Urothelium cell line (cell line): Measurements from ENCODE around the gene IGFL1.
"Not testable (repeated sequence)": the region's sequence is repeated elsewhere in the genome, so short reads cannot be mapped to it uniquely, and the experiment has no call there.

Experiments used
- DNase-seq: peaks from one replicate; pipeline ENCODE4 v3.0.0; 2011; ENCODE audit warnings: low spot score, mixed read lengths
- FAIRE-seq: peaks from 2 replicates; lab custom pipeline; 2011; peaks lifted over from hg19 to GRCh38; lab: Jason Lieb, UNC

The IGFL1 gene

GRCh38 chr19:46221981-46222610, 7.4 kb upstream of the IGFL1 start:
- DNase-seq: peak; percentile 92
- FAIRE-seq: peak; percentile 97

GRCh38 chr19:46223787-46224186, 5.8 kb upstream of the IGFL1 start:
- peak; percentile 97 for FAIRE-seq

GRCh38 chr19:46224773-46225172, 4.8 kb upstream of the IGFL1 start:
- no peak for FAIRE-seq

More at GRCh38 chr19:46223787-46224186, 5.8 kb upstream of the IGFL1 start:
- DNase-seq: not testable (repeated sequence)

GRCh38 chr19:46225558-46226004, 4.0 kb upstream of the IGFL1 start:
- FAIRE-seq (no peak), DNase-seq (no peak)

More at GRCh38 chr19:46224773-46225172, 4.8 kb upstream of the IGFL1 start:
- DNase-seq: no peak

- no peak for FAIRE-seq
- no peak for DNase-seq
Observed at GRCh38 chr19:46226438-46226973, 3.0 kb upstream of the IGFL1 start.

- FAIRE-seq (no peak), DNase-seq (no peak)
Observed at GRCh38 chr19:46232029-46232428, 2.5 kb downstream of the IGFL1 start.

- no peak for FAIRE-seq
- DNase-seq: no peak
Observed at GRCh38 chr19:46232468-46232867, 2.9 kb downstream of the IGFL1 start.

GRCh38 chr19:46232938-46233621, 3.5 kb downstream of the IGFL1 start:
- no peak for FAIRE-seq

GRCh38 chr19:46233871-46234270, 4.3 kb downstream of the IGFL1 start:
- peak; percentile 70 for FAIRE-seq
- not testable (repeated sequence) for DNase-seq

More at GRCh38 chr19:46232938-46233621, 3.5 kb downstream of the IGFL1 start:
- DNase-seq: no peak

- peak; percentile 13 for FAIRE-seq
- not testable (repeated sequence) for DNase-seq
Observed at GRCh38 chr19:46238141-46238540, 8.6 kb downstream of the IGFL1 start.

GRCh38 chr19:46239193-46240024, 9.9 kb downstream of the IGFL1 start:
- FAIRE-seq (no peak), DNase-seq (no peak)

GRCh38 chr19:46240693-46241092, 11.2 kb downstream of the IGFL1 start:
- no peak for FAIRE-seq
- no peak for DNase-seq

GRCh38 chr19:46241626-46242025, 12.1 kb downstream of the IGFL1 start:
- DNase-seq (no peak), FAIRE-seq (no peak)

- FAIRE-seq, DNase-seq: not testable (repeated sequence)
Observed at GRCh38 chr19:46243081-46243654, 13.6 kb downstream of the IGFL1 start.

- no peak for DNase-seq
- no peak for FAIRE-seq
Observed at GRCh38 chr19:46250076-46250735, 20.7 kb downstream of the IGFL1 start.

- DNase-seq (no peak), FAIRE-seq (no peak)
Observed at GRCh38 chr19:46251416-46251815, 21.9 kb downstream of the IGFL1 start.

GRCh38 chr19:46254776-46255175, 25.2 kb downstream of the IGFL1 start:
- DNase-seq: no peak

GRCh38 chr19:46256855-46257254, 27.3 kb downstream of the IGFL1 start:
- no peak for DNase-seq

More at GRCh38 chr19:46254776-46255175, 25.2 kb downstream of the IGFL1 start:
- no peak for FAIRE-seq

GRCh38 chr19:46261501-46261900, 32.0 kb downstream of the IGFL1 start:
- peak; percentile 9 for FAIRE-seq

More at GRCh38 chr19:46256855-46257254, 27.3 kb downstream of the IGFL1 start:
- no peak for FAIRE-seq

More at GRCh38 chr19:46261501-46261900, 32.0 kb downstream of the IGFL1 start:
- not testable (repeated sequence) for DNase-seq
